ENCODE measurements around the gene DBF4. TPM values are rescaled to one million over a fixed set of nuclear protein-coding genes. Genes with fewer than 3 reads are reported as not detected.
"Not testable (repeated sequence)": the region's sequence is repeated elsewhere in the genome, so short reads cannot be mapped to it uniquely, and the experiment has no call there.

DBF4 gene
- total and polyA plus RNA-seq, 2 donors (not counting 1 experiment from before 2014, with no cell fraction given) = 7.8 to 21.0 TPM

DNA sequence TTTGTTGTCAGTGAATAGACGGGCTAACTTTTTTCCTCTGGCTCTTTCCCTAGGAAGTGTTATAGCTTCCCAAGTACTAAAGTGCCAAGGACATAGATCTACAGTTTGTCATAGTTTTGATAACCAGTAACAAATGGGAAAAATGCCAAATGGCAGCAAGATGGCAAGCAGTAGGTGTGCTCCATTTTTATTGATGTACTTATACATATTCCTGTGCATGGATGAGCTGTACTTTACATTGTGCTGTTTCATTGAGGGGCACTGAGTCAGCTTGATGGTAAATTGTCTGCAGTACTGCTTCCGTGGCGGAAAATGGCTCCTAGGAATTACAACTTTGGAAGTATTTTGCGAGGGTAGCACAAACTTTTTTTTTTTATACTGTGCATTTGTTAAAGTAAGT, 64.8 kb downstream of the DBF4 start:
- DNase-seq = no peak
- H3K9me3 Mint-ChIP-seq (ENCODE audit: insufficient read depth) = no peaks in the 10 kb centered on the region
- Histone ChIP-seq H3K4me1 (ENCODE audit: control insufficient read depth in 2 of 2, insufficient read depth in 2 of 2, low read length in 2 of 2) (no peaks in the 10 kb centered on the region), H3K9me3 (ENCODE audit: control extremely low read depth in 1 of 3, control insufficient read depth in 2 of 3, insufficient read depth in 1 of 3, low read length in 2 of 3) (no peaks in the 10 kb centered on the region), H3K4me3 (ENCODE audit: control extremely low read depth in 1 of 5, extremely low read depth in 1 of 5, insufficient read depth in 1 of 5, low read depth in 2 of 5, low read length in 4 of 5) (no peak overlapping the region), H3K79me2 (ENCODE audit: control insufficient read depth, insufficient read depth, low read length) (no peaks in the 10 kb centered on the region), H3K36me3 (replicated peaks in 1 of 2; ENCODE audit: control extremely low read depth in 1 of 2, control insufficient read depth in 1 of 2, extremely low read depth in 1 of 2, insufficient read depth in 2 of 2, low read length in 1 of 2) (no peaks in the 10 kb centered on the region), H4K20me1 (ENCODE audit: control insufficient read depth, insufficient read depth, low read length, poor library complexity, severe bottlenecking) (no peaks in the 10 kb centered on the region), H3K9ac (ENCODE audit: low read length) (no peak overlapping the region), H2AFZ (ENCODE audit: insufficient read depth, low read depth, low read length, poor library complexity, severe bottlenecking) (no peak overlapping the region), H3K27ac (ENCODE audit: low read length in 2 of 2) (no peak overlapping the region), H3K4me2 (replicated peaks; ENCODE audit: low read depth, low read length, poor library complexity, severe bottlenecking) (no peak overlapping the region), H3K27me3 (replicated peaks in 1 of 4; ENCODE audit: control extremely low read depth in 1 of 4, control insufficient read depth in 3 of 4, insufficient read depth in 4 of 4, low read length in 3 of 4) (peaks cover 0 to 10% (median 2%) of the 10 kb centered on the region in 4 experiments)
- POLR2A ChIA-PET = no interaction called here
- ATAC-seq (ENCODE audit: low read depth) = no peak
- no peak overlapping the region for H3K27ac Mint-ChIP-seq
- intact Hi-C loops (cut with micrococcal nuclease) = no loop called here
- H3K4me3 Mint-ChIP-seq = no peak overlapping the region
- TF ChIP-seq, protein P1, sequence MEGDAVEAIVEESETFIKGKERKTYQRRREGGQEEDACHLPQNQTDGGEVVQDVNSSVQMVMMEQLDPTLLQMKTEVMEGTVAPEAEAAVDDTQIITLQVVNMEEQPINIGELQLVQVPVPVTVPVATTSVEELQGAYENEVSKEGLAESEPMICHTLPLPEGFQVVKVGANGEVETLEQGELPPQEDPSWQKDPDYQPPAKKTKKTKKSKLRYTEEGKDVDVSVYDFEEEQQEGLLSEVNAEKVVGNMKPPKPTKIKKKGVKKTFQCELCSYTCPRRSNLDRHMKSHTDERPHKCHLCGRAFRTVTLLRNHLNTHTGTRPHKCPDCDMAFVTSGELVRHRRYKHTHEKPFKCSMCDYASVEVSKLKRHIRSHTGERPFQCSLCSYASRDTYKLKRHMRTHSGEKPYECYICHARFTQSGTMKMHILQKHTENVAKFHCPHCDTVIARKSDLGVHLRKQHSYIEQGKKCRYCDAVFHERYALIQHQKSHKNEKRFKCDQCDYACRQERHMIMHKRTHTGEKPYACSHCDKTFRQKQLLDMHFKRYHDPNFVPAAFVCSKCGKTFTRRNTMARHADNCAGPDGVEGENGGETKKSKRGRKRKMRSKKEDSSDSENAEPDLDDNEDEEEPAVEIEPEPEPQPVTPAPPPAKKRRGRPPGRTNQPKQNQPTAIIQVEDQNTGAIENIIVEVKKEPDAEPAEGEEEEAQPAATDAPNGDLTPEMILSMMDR (IDR thresholded peaks at IDR 0.05) = no peak
- no peak for TF ChIP-seq EZH2 (IDR thresholded peaks at IDR 0.05; ENCODE audit: borderline replicate concordance, insufficient read depth, low read depth, low read length, poor library complexity, severe bottlenecking)
- H3K4me1 Mint-ChIP-seq = no peaks in the 10 kb centered on the region
- no CpG with 5 or more reads among the region's 4 CpGs for WGBS (ENCODE audit: insufficient coverage)
- CTCF ChIA-PET = no interaction called here
- peaks cover 13% of the 10 kb centered on the region for H3K27me3 Mint-ChIP-seq

DNA sequence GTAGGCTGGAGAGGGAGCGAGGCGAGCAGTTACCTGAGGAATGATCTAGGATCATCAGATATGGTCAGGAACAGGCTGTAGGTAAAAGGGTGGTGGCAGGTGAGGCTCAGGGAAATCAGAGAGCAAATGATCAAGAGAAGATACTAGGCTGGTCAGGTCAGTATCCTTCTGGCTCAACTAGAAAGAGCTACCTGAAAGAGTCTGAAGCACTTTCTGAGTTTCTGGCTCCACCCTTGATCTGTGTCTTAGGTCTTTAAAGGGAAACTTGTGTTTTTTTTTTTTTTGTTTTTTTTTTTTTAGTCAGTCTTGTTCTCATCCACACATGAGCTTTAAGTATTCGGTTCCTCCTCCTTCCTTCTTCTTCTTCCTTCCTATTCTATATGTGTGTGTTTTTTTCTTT, 68.3 kb downstream of the DBF4 start:
- Mint-ChIP-seq H3K4me3 (no peak overlapping the region), H3K27me3 (no peaks in the 10 kb centered on the region), H3K4me1 (no peaks in the 10 kb centered on the region), H3K9me3 (ENCODE audit: insufficient read depth) (no peaks in the 10 kb centered on the region), H3K27ac (no peak overlapping the region)
- Histone ChIP-seq H4K20me1 (ENCODE audit: control insufficient read depth, insufficient read depth, low read length, poor library complexity, severe bottlenecking) (no peaks in the 10 kb centered on the region), H3K27ac (ENCODE audit: low read length in 2 of 2) (no peak overlapping the region), H2AFZ (ENCODE audit: insufficient read depth, low read depth, low read length, poor library complexity, severe bottlenecking) (no peak overlapping the region), H3K9ac (ENCODE audit: low read length) (no peak overlapping the region), H3K4me2 (replicated peaks; ENCODE audit: low read depth, low read length, poor library complexity, severe bottlenecking) (no peak overlapping the region), H3K27me3 (replicated peaks in 1 of 4; ENCODE audit: control extremely low read depth in 1 of 4, control insufficient read depth in 3 of 4, insufficient read depth in 4 of 4, low read length in 3 of 4) (no peaks in the 10 kb centered on the region), H3K79me2 (ENCODE audit: control insufficient read depth, insufficient read depth, low read length) (no peaks in the 10 kb centered on the region), H3K9me3 (ENCODE audit: control extremely low read depth in 1 of 3, control insufficient read depth in 2 of 3, insufficient read depth in 1 of 3, low read length in 2 of 3) (no peaks in the 10 kb centered on the region), H3K4me3 (ENCODE audit: control extremely low read depth in 1 of 5, extremely low read depth in 1 of 5, insufficient read depth in 1 of 5, low read depth in 2 of 5, low read length in 4 of 5) (no peak overlapping the region), H3K36me3 (replicated peaks in 1 of 2; ENCODE audit: control extremely low read depth in 1 of 2, control insufficient read depth in 1 of 2, extremely low read depth in 1 of 2, insufficient read depth in 2 of 2, low read length in 1 of 2) (no peaks in the 10 kb centered on the region), H3K4me1 (ENCODE audit: control insufficient read depth in 2 of 2, insufficient read depth in 2 of 2, low read length in 2 of 2) (no peaks in the 10 kb centered on the region)
- intact Hi-C loops (cut with micrococcal nuclease) = no loop called here
- 100% methylated on average over 2 of the region's 3 CpGs for WGBS (ENCODE audit: insufficient coverage)
- DNase-seq (no peak), ATAC-seq (ENCODE audit: low read depth) (no peak)
- ChIA-PET CTCF (no interaction called here), POLR2A (no interaction called here)
- TF ChIP-seq EZH2 (IDR thresholded peaks at IDR 0.05; ENCODE audit: borderline replicate concordance, insufficient read depth, low read depth, low read length, poor library complexity, severe bottlenecking) = no peak
- TF ChIP-seq, protein P1 (IDR thresholded peaks at IDR 0.05) = no peak

DNA sequence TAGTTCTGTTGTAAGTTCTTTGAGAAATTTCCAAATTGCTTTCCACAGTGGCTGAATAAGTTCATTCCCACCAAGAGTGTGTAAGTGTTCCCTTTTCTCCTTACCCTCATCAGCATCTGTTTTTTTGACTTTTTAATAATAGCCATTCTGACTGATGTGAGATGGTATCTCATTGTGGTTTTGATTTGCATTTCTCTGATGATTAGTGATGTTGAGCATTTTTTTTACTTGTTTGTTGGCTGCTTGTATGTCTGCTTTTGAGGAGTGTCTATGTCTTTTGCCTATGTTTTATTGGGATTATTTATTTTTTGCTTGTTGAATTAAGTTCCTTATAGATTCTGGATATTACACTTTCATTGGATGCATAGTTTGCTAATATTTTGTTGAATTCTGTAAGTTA, 69.6 kb downstream of the DBF4 start:
- CTCF ChIA-PET; H3K4me1 Mint-ChIP-seq; H3K27me3 Mint-ChIP-seq; H3K27me3 ChIP-seq (replicated peaks in 1 of 4; ENCODE audit: control extremely low read depth in 1 of 4, control insufficient read depth in 3 of 4, insufficient read depth in 4 of 4, low read length in 3 of 4); H4K20me1 ChIP-seq (ENCODE audit: control insufficient read depth, insufficient read depth, low read length, poor library complexity, severe bottlenecking); H3K9me3 Mint-ChIP-seq (ENCODE audit: insufficient read depth); DNase-seq; H3K36me3 ChIP-seq (replicated peaks in 1 of 2; ENCODE audit: control extremely low read depth in 1 of 2, control insufficient read depth in 1 of 2, extremely low read depth in 1 of 2, insufficient read depth in 2 of 2, low read length in 1 of 2); H3K4me3 Mint-ChIP-seq; H3K9ac ChIP-seq (ENCODE audit: low read length); H3K79me2 ChIP-seq (ENCODE audit: control insufficient read depth, insufficient read depth, low read length); H3K27ac ChIP-seq (ENCODE audit: low read length in 2 of 2); H3K9me3 ChIP-seq (ENCODE audit: control extremely low read depth in 1 of 3, control insufficient read depth in 2 of 3, insufficient read depth in 1 of 3, low read length in 2 of 3); POLR2A ChIA-PET; H2AFZ ChIP-seq (ENCODE audit: insufficient read depth, low read depth, low read length, poor library complexity, severe bottlenecking); H3K4me2 ChIP-seq (replicated peaks; ENCODE audit: low read depth, low read length, poor library complexity, severe bottlenecking); intact Hi-C loops (cut with micrococcal nuclease); H3K4me1 ChIP-seq (ENCODE audit: control insufficient read depth in 2 of 2, insufficient read depth in 2 of 2, low read length in 2 of 2); ATAC-seq (ENCODE audit: low read depth); H3K4me3 ChIP-seq (ENCODE audit: control extremely low read depth in 1 of 5, extremely low read depth in 1 of 5, insufficient read depth in 1 of 5, low read depth in 2 of 5, low read length in 4 of 5); H3K27ac Mint-ChIP-seq: not testable (repeated sequence)
